Measurements from ENCODE around the gene FNDC10. TPM values are rescaled to one million over a fixed set of nuclear protein-coding genes. Genes with fewer than 3 reads are reported as not detected.
"Not testable (repeated sequence)": the region's sequence is repeated elsewhere in the genome, so short reads cannot be mapped to it uniquely, and the experiment has no call there.

The FNDC10 gene
- total RNA-seq, 1 experiment from 2014 or later: 15.2 TPM

DNA sequence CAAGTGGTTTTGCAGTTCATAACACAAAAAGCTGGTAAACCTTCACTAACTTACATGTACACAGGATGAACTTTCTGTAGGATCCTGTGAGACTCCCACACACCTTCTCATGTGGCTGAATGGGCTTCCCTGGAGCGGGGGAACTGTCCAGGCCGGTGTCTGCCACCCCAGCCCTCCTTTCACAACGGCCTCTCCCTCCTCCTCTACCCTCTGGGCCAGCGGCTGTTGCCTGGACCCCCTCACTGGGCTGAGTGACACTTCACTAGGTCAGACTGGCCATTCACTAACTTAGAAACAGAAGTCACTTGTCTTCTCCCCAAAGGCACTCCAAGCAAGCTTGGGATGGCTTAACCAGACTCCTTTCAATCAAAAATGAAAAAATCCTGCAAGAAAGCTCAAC is 41.3 kb downstream of the FNDC10 start:
- Histone ChIP-seq H2AFZ (ENCODE audit: low read length) (no peak overlapping the region), H3K9ac (ENCODE audit: extremely low read depth, insufficient read length, low read length) (no peak overlapping the region), H3K27me3 (ENCODE audit: insufficient read depth, low read length) (no peaks in the 10 kb centered on the region), H3T11ph (ENCODE audit: low read length) (no peak overlapping the region), H3K79me1 (ENCODE audit: insufficient read depth, low read depth, low read length, poor library complexity, severe bottlenecking) (no peaks in the 10 kb centered on the region), H3K4me2 (ENCODE audit: insufficient read depth, insufficient read length, low read length) (no peak overlapping the region), H4K8ac (replicated peaks; ENCODE audit: insufficient read length, low read depth, low read length) (no peak overlapping the region), H2BK20ac (ENCODE audit: low read depth, low read length, poor library complexity, severe bottlenecking) (no peak overlapping the region), H3K23ac (ENCODE audit: insufficient read length, low read depth, low read length) (no peak overlapping the region), H2BK120ac (ENCODE audit: low read depth, low read length, poor library complexity, severe bottlenecking) (no peak overlapping the region), H3K4me1 (ENCODE audit: insufficient read depth, low read length) (no peaks in the 10 kb centered on the region), H4K91ac (ENCODE audit: insufficient read length, low read depth, low read length) (no peak overlapping the region), H2BK12ac (ENCODE audit: insufficient read length, low read depth, low read length) (no peak overlapping the region), H3K18ac (ENCODE audit: insufficient read length, low read depth, low read length) (no peak overlapping the region), H2BK15ac (ENCODE audit: low read depth, low read length) (no peak overlapping the region), H3K23me2 (ENCODE audit: insufficient read length, low read depth, low read length, poor library complexity, severe bottlenecking) (no peaks in the 10 kb centered on the region), H2AK5ac (ENCODE audit: insufficient read length, low read length) (no peak overlapping the region), H4K20me1 (ENCODE audit: control insufficient read depth, insufficient read depth, insufficient read length) (no peaks in the 10 kb centered on the region), H3K14ac (ENCODE audit: insufficient read depth, low read length) (no peak overlapping the region), H3K9me3 (ENCODE audit: control insufficient read depth, low read depth, low read length) (no peaks in the 10 kb centered on the region), H3K56ac (ENCODE audit: insufficient read length, low read depth, low read length) (no peak overlapping the region), H3K27ac (ENCODE audit: insufficient read length, low read depth, low read length) (no peak overlapping the region), H4K5ac (ENCODE audit: insufficient read length, low read depth, low read length) (no peak overlapping the region), H3K79me2 (ENCODE audit: insufficient read depth, low read length) (no peaks in the 10 kb centered on the region), H3K4ac (ENCODE audit: low read depth, low read length) (no peak overlapping the region), H2BK5ac (ENCODE audit: insufficient read length, low read length) (no peak overlapping the region)
- peak overlapping the region in 1 of 3 experiments; percentile 26; a peak in 3 of 7 replicates for H3K27ac Mint-ChIP-seq
- H3K27me3 Mint-ChIP-seq (ENCODE audit: low read depth): no peaks in the 10 kb centered on the region; the same call in 1 of the 2 replicates
- no peaks in the 10 kb centered on the region for H3K9me3 Mint-ChIP-seq
- H3K4me1 Mint-ChIP-seq: no peaks in the 10 kb centered on the region
- WGBS (ENCODE audit: extremely low coverage, insufficient read length, low lambda C conversion rate): no CpG with 5 or more reads among the region's 4 CpGs
- DNase-seq: no peak
- no peak overlapping the region for H3K4me3 Mint-ChIP-seq
- TF ChIP-seq, protein P1, sequence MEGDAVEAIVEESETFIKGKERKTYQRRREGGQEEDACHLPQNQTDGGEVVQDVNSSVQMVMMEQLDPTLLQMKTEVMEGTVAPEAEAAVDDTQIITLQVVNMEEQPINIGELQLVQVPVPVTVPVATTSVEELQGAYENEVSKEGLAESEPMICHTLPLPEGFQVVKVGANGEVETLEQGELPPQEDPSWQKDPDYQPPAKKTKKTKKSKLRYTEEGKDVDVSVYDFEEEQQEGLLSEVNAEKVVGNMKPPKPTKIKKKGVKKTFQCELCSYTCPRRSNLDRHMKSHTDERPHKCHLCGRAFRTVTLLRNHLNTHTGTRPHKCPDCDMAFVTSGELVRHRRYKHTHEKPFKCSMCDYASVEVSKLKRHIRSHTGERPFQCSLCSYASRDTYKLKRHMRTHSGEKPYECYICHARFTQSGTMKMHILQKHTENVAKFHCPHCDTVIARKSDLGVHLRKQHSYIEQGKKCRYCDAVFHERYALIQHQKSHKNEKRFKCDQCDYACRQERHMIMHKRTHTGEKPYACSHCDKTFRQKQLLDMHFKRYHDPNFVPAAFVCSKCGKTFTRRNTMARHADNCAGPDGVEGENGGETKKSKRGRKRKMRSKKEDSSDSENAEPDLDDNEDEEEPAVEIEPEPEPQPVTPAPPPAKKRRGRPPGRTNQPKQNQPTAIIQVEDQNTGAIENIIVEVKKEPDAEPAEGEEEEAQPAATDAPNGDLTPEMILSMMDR (conservative IDR thresholded peaks at IDR 0.05): no peak
- peaks cover 16 to 40% (median 29%) of the 10 kb centered on the region in 3 experiments for H3K36me3 Mint-ChIP-seq (ENCODE audit: insufficient read depth in 1 of 3, low read depth in 3 of 3)

DNA sequence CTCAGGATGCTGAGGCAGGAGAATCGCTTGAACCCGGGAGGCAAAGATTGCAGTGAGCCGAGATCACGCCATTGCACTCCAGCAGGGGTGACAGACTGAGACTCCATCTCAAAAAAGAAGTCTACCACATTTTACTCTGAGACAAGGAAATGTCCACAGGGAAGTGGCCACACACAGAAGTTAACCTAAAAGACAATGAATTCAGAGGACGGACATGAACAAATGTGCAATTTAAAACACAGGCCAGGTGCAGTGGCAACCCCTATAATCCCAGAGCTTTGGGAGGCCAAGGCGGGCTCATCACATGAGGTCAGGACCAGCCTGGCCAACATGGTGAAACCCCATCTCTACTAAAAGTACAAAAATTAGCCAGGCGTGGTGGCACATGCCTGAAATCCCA is 42.2 kb downstream of the FNDC10 start:
- not testable (repeated sequence) for H3T11ph ChIP-seq (ENCODE audit: low read length); H2BK20ac ChIP-seq (ENCODE audit: low read depth, low read length, poor library complexity, severe bottlenecking); DNase-seq; H3K9ac ChIP-seq (ENCODE audit: extremely low read depth, insufficient read length, low read length); H3K56ac ChIP-seq (ENCODE audit: insufficient read length, low read depth, low read length); H2BK120ac ChIP-seq (ENCODE audit: low read depth, low read length, poor library complexity, severe bottlenecking); H3K27ac Mint-ChIP-seq; H4K8ac ChIP-seq (replicated peaks; ENCODE audit: insufficient read length, low read depth, low read length); H3K4me3 Mint-ChIP-seq; H2BK12ac ChIP-seq (ENCODE audit: insufficient read length, low read depth, low read length); H2BK15ac ChIP-seq (ENCODE audit: low read depth, low read length); H3K27me3 Mint-ChIP-seq (ENCODE audit: low read depth); H4K5ac ChIP-seq (ENCODE audit: insufficient read length, low read depth, low read length); H3K23ac ChIP-seq (ENCODE audit: insufficient read length, low read depth, low read length); H3K4me2 ChIP-seq (ENCODE audit: insufficient read depth, insufficient read length, low read length); H2AFZ ChIP-seq (ENCODE audit: low read length); H4K20me1 ChIP-seq (ENCODE audit: control insufficient read depth, insufficient read depth, insufficient read length); H3K23me2 ChIP-seq (ENCODE audit: insufficient read length, low read depth, low read length, poor library complexity, severe bottlenecking); H3K4ac ChIP-seq (ENCODE audit: low read depth, low read length); H4K91ac ChIP-seq (ENCODE audit: insufficient read length, low read depth, low read length); H2AK5ac ChIP-seq (ENCODE audit: insufficient read length, low read length); H3K9me3 Mint-ChIP-seq; H3K4me1 ChIP-seq (ENCODE audit: insufficient read depth, low read length); H3K79me1 ChIP-seq (ENCODE audit: insufficient read depth, low read depth, low read length, poor library complexity, severe bottlenecking); H3K14ac ChIP-seq (ENCODE audit: insufficient read depth, low read length); H3K27ac ChIP-seq (ENCODE audit: insufficient read length, low read depth, low read length); H2BK5ac ChIP-seq (ENCODE audit: insufficient read length, low read length); H3K4me1 Mint-ChIP-seq; H3K27me3 ChIP-seq (ENCODE audit: insufficient read depth, low read length); H3K9me3 ChIP-seq (ENCODE audit: control insufficient read depth, low read depth, low read length); H3K79me2 ChIP-seq (ENCODE audit: insufficient read depth, low read length); H3K18ac ChIP-seq (ENCODE audit: insufficient read length, low read depth, low read length)
- H3K36me3 Mint-ChIP-seq (ENCODE audit: insufficient read depth in 1 of 3, low read depth in 3 of 3): peaks cover 13 to 31% (median 23%) of the 10 kb centered on the region in 3 experiments
- WGBS (ENCODE audit: extremely low coverage, insufficient read length, low lambda C conversion rate): no CpG with 5 or more reads among the region's 7 CpGs
